PC-3 (cell line): Measurements from ENCODE around the gene MRO. TPM values are rescaled to one million over a fixed set of nuclear protein-coding genes. Genes with fewer than 3 reads are reported as not detected.

Source experiments
- ATAC-seq: fragments of 200-7000 bp; cut with Tn5 transposase; 2 replicates; pipeline ENCODE4 v1.9.1; 2020; ENCODE audit warnings: mild to moderate bottlenecking, moderate library complexity
- BruUV-seq: library from RNA; stranded (reverse); fragments of 400-500 nt; replicated peaks from 2 replicates; lab custom pipeline; 2021; lab: Mats Ljungman, UMichigan
- CTCF ChIA-PET: fragments of 300-600 bp; sonication (Branson Sonifier 250); formaldehyde crosslinking; loops from one replicate; lab custom pipeline; 2022; ENCODE audit warnings: antibody characterized with exemption; lab: Charles Lee
- POLR2A ChIA-PET: fragments of 300-600 bp; sonication (Branson Sonifier 250); formaldehyde crosslinking; loops from one replicate; lab custom pipeline; 2022; ENCODE audit warnings: antibody characterized with exemption; ENCODE audit not compliant: unreplicated experiment; lab: Charles Lee
- DNase-seq: peaks from one replicate; pipeline ENCODE4 v3.0.0-alpha.2; 2015
- H2AFZ ChIP-seq: fragments of 300-600 bp; sonication (generic); 2 replicates; pipeline ENCODE4 v1.6.0; 2016; ENCODE audit warnings: antibody characterized with exemption, low read length
- H3F3A ChIP-seq: fragments of 300-600 bp; sonication (generic); one replicate; pipeline ENCODE4 v1.6.0; 2017; ENCODE audit warnings: antibody characterized with exemption, low read length, control low read depth, mild to moderate bottlenecking; ENCODE audit not compliant: unreplicated experiment
- H3K27ac ChIP-seq: fragments of 300-600 bp; sonication (generic); 2 replicates; pipeline ENCODE4 v1.5.1; 2016; ENCODE audit warnings: mild to moderate bottlenecking, low read length
- H3K27me3 ChIP-seq: fragments of 300-600 bp; sonication (generic); 2 replicates; pipeline ENCODE4 v1.6.1; 2016; ENCODE audit warnings: low read length, mixed read lengths
- H3K36me3 ChIP-seq: fragments of 300-600 bp; sonication (generic); 2 replicates; pipeline ENCODE4 v1.6.1; 2016; ENCODE audit warnings: low read depth, mixed run types, low read length, mixed read lengths
- H3K4me1 ChIP-seq: fragments of 300-600 bp; sonication (generic); 2 replicates; pipeline ENCODE4 v1.5.1; 2016; ENCODE audit warnings: low read length; ENCODE audit not compliant: insufficient read depth
- H3K4me2 ChIP-seq: fragments of 300-600 bp; sonication (generic); 2 replicates; pipeline ENCODE4 v1.6.0; 2016; ENCODE audit warnings: low read length
- H3K4me3 ChIP-seq: fragments of 300-600 bp; sonication (generic); 2 replicates; pipeline ENCODE4 v1.5.1; 2016; ENCODE audit warnings: mild to moderate bottlenecking, low read length, mixed read lengths
- H3K79me2 ChIP-seq: fragments of 300-600 bp; sonication (generic); 2 replicates; pipeline ENCODE4 v1.6.1; 2017; ENCODE audit warnings: low read length, mixed read lengths
- H3K9ac ChIP-seq: fragments of 300-600 bp; sonication (generic); 2 replicates; pipeline ENCODE4 v1.6.0; 2016; ENCODE audit warnings: mild to moderate bottlenecking, low read length
- H3K9me2 ChIP-seq: fragments of 300-600 bp; sonication (generic); replicated peaks from 2 replicates; pipeline ENCODE4 v1.6.1; 2016; ENCODE audit warnings: mixed run types, low read length, mixed read lengths
- H3K9me3 ChIP-seq: fragments of 300-600 bp; sonication (generic); 2 replicates; pipeline ENCODE4 v1.6.1; 2016; ENCODE audit warnings: low read length, mixed read lengths
- H4K20me1 ChIP-seq: fragments of 300-600 bp; sonication (generic); 2 replicates; pipeline ENCODE4 v1.6.1; 2016; ENCODE audit warnings: low read length, mixed read lengths
- EZH2 ChIP-seq: fragments of 300-600 bp; sonication (generic); IDR thresholded peaks from one replicate; pipeline ENCODE4 v1.6.1; 2017; ENCODE audit warnings: antibody characterized with exemption, mild to moderate bottlenecking, low read length; ENCODE audit not compliant: unreplicated experiment
- EZH2phosphoT487 ChIP-seq: fragments of 300-600 bp; sonication (generic); IDR thresholded peaks from 2 replicates; pipeline ENCODE4 v1.6.1; 2018; ENCODE audit warnings: mild to moderate bottlenecking, antibody characterized with exemption, low read length, borderline replicate concordance
- intact Hi-C: fragments of 100-400 bp; cut with micrococcal nuclease; formaldehyde crosslinking; loops from 2 replicates; pipeline ENCODE4 v1.9.0; 2023
- total RNA-seq: library from RNA; depleted of rRNA; stranded (reverse); fragments of >200 nt; gene quantifications from 2 replicates; pipeline ENCODE4 v1.2.3, GENCODE V29; 2014
- TF ChIP-seq, protein P1 (sequence below): fragments of 300-600 bp; sonication (generic); conservative IDR thresholded peaks from 2 replicates; pipeline ENCODE4 v1.5.1; 2017; ENCODE audit warnings: antibody characterized with exemption, low read depth, mild to moderate bottlenecking, low read length

Gene MRO
- total RNA-seq, 1 experiment from 2014 or later: 0.55 TPM

DNA sequence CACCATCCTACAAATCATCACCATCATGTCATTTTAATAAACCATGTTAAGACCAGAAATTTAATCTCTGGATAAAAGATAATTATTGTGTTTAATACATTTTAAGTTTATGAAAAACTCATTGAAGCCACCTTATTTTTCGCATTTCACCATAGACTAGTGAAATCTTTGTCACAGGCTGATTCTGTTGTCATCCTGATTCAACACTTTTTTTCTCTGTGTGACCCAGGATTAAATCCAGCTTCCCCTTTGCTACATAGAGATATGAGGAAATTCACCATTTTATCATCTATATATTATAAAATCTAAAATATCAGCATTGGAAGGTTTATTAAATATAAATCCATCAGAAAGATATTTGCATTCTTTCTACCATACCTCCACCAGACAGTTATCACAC is 29.2 kb upstream of the MRO start:
- Histone ChIP-seq H2AFZ (no peak overlapping the region), H3K27ac (no peak overlapping the region), H3K4me2 (no peak overlapping the region), H3K79me2 (no peaks in the 10 kb centered on the region), H4K20me1 (no peaks in the 10 kb centered on the region), H3K9me2 (no peaks in the 10 kb centered on the region), H3K9me3 (no peaks in the 10 kb centered on the region), H3F3A (no peaks in the 10 kb centered on the region), H3K27me3 (no peaks in the 10 kb centered on the region), H3K4me1 (no peaks in the 10 kb centered on the region), H3K9ac (no peak overlapping the region), H3K36me3 (no peaks in the 10 kb centered on the region), H3K4me3 (no peak overlapping the region)
- ATAC-seq (no peak), DNase-seq (no peak)
- ChIA-PET CTCF (no interaction called here), POLR2A (no interaction called here)
- TF ChIP-seq EZH2: no peak
- TF ChIP-seq, protein P1, sequence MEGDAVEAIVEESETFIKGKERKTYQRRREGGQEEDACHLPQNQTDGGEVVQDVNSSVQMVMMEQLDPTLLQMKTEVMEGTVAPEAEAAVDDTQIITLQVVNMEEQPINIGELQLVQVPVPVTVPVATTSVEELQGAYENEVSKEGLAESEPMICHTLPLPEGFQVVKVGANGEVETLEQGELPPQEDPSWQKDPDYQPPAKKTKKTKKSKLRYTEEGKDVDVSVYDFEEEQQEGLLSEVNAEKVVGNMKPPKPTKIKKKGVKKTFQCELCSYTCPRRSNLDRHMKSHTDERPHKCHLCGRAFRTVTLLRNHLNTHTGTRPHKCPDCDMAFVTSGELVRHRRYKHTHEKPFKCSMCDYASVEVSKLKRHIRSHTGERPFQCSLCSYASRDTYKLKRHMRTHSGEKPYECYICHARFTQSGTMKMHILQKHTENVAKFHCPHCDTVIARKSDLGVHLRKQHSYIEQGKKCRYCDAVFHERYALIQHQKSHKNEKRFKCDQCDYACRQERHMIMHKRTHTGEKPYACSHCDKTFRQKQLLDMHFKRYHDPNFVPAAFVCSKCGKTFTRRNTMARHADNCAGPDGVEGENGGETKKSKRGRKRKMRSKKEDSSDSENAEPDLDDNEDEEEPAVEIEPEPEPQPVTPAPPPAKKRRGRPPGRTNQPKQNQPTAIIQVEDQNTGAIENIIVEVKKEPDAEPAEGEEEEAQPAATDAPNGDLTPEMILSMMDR: no peak
- BruUV-seq: no TSS peak
- intact Hi-C loops: no loop called here

DNA sequence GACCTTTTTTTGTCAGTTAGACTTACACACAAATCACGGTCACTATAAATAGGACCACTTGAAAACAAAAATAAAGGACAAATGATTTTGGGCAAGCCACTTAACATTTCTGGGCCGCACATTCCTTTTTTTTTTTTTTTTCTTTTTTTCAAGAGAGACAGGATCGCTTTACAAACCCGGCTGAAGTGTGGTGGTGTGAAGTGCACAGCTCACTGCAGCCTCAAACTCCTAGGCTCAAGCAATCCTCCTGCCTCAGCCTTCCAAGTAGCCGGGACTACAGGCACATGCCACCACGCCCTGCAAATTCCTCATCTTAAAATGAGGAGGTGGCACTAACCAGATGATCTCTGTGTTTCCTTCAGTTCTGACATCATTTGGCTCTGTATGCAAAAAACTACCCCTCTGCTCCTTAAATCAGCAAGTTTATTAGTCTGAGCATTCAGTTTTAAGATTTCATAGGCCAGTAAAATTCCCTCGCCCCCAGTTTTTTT is 28.3 kb upstream of the MRO start:
- H3K36me3 ChIP-seq: no peaks in the 10 kb centered on the region
- H3K27ac ChIP-seq: no peak overlapping the region
- H3K4me1 ChIP-seq: no peaks in the 10 kb centered on the region
- no peak overlapping the region for H2AFZ ChIP-seq
- H3K4me3 ChIP-seq: no peak overlapping the region
- H4K20me1 ChIP-seq: no peaks in the 10 kb centered on the region
- no peak overlapping the region for H3K9ac ChIP-seq
- no peaks in the 10 kb centered on the region for H3K9me2 ChIP-seq
- no peaks in the 10 kb centered on the region for H3K9me3 ChIP-seq
- no peaks in the 10 kb centered on the region for H3F3A ChIP-seq
- ATAC-seq: no peak
- H3K4me2 ChIP-seq: no peak overlapping the region
- H3K27me3 ChIP-seq: no peaks in the 10 kb centered on the region
- POLR2A ChIA-PET: no interaction called here
- TF ChIP-seq, protein P1: no peak
- TF ChIP-seq EZH2phosphoT487 (no peak), EZH2 (no peak)
- no peak for DNase-seq
- no TSS peak for BruUV-seq
- intact Hi-C loops: no loop called here
- H3K79me2 ChIP-seq: no peaks in the 10 kb centered on the region
- CTCF ChIA-PET: no interaction called here

DNA sequence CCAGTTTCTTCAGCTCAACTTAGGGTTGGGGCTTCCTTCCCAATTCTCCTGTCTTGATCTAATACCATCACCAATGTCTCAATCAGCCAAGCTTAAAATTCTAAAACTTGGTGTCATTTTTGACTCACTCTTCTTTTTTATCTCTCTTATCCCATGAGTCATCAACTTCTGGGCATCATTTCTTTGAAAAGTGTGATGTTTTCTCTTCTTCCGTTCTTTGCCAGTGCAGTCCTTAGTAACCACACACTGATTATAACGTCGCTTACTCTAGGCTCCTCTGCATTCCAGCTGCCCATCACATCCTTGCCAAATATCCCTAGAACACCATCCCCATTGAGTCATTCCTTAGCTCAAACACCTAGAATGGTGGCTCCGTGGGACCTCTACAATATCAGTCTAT is 27.4 kb upstream of the MRO start:
- Histone ChIP-seq H3K27me3 (no peaks in the 10 kb centered on the region), H3K4me1 (no peaks in the 10 kb centered on the region), H3K79me2 (no peaks in the 10 kb centered on the region), H3K36me3 (no peaks in the 10 kb centered on the region), H2AFZ (no peak overlapping the region), H3K9me2 (no peaks in the 10 kb centered on the region), H3K9ac (no peak overlapping the region), H3K9me3 (no peaks in the 10 kb centered on the region), H4K20me1 (no peaks in the 10 kb centered on the region), H3K4me2 (no peak overlapping the region), H3K27ac (no peak overlapping the region), H3K4me3 (no peak overlapping the region), H3F3A (no peaks in the 10 kb centered on the region)
- POLR2A ChIA-PET: no interaction called here
- DNase-seq (no peak), ATAC-seq (no peak)
- BruUV-seq: no TSS peak
- CTCF ChIA-PET: no interaction called here
- intact Hi-C loops: no loop called here
- TF ChIP-seq EZH2phosphoT487: no peak
- no peak for TF ChIP-seq EZH2
- TF ChIP-seq, protein P1: no peak
